ENCODE measurements around the gene RCC2.

Gene RCC2

DNA sequence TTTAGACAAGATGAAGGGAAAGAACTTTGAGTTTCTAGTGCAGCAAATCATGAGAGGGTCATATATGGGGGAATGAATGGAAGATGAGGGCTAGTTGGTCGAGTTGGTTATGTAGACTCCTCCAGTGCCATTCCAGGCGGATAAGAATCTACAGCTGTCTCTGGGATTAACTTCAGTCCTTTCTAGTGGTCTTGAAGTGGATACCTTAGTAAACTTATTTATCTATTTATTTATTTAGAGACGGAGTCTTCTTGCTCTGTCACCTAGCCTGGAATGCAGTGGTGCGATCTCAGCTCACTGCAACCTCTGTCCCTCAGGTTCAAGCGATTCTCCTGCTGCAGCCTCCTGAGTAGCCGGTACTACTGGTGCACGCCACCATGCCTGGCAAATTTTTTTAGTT lies 41.4 kb upstream of the RCC2 start:
- ChIA-PET CTCF (interaction anchor here (1.0 kb wide), 1 partner anchor 153 kb away, joined by 4 read pairs; no protein-coding TSS in a partner anchor), POLR2A (no interaction called here)
- Histone ChIP-seq H3K9me3 (ENCODE audit: control insufficient read depth, insufficient read depth, low read depth, low read length) (no peaks in the 10 kb centered on the region), H3K4me3 (ENCODE audit: low read depth, low read length) (no peak overlapping the region), H3K27ac (ENCODE audit: extremely low read depth, low read depth, low read length) (no peak overlapping the region), H3K36me3 (ENCODE audit: control insufficient read depth in 2 of 2, insufficient read depth in 1 of 2, low read length in 2 of 2) (no peaks in the 10 kb centered on the region), H3K4me1 (ENCODE audit: control insufficient read depth, insufficient read depth, low read length) (no peaks in the 10 kb centered on the region)
- TF ChIP-seq ZNF138 (tag by site-specific recombination; IDR thresholded peaks at IDR 0.05; ENCODE audit: borderline replicate concordance), result no peak
- TF ChIP-seq KLF9 (tag by site-specific recombination; IDR thresholded peaks at IDR 0.05; ENCODE audit: low read depth), result no peak
- TF ChIP-seq, protein P1, sequence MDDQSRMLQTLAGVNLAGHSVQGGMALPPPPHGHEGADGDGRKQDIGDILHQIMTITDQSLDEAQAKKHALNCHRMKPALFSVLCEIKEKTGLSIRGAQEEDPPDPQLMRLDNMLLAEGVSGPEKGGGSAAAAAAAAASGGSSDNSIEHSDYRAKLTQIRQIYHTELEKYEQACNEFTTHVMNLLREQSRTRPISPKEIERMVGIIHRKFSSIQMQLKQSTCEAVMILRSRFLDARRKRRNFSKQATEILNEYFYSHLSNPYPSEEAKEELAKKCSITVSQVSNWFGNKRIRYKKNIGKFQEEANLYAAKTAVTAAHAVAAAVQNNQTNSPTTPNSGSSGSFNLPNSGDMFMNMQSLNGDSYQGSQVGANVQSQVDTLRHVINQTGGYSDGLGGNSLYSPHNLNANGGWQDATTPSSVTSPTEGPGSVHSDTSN (CRISPR knock-in tag; IDR thresholded peaks at IDR 0.05), result no peak
- no peak for TF ChIP-seq KLF10 (tag by site-specific recombination; IDR thresholded peaks at IDR 0.05)
- no peak for TF ChIP-seq ZNF791 (tag by site-specific recombination; IDR thresholded peaks at IDR 0.05)
- TF ChIP-seq ZNF658 (tag by site-specific recombination; IDR thresholded peaks at IDR 0.05), result no peak
- TF ChIP-seq, protein P2, sequence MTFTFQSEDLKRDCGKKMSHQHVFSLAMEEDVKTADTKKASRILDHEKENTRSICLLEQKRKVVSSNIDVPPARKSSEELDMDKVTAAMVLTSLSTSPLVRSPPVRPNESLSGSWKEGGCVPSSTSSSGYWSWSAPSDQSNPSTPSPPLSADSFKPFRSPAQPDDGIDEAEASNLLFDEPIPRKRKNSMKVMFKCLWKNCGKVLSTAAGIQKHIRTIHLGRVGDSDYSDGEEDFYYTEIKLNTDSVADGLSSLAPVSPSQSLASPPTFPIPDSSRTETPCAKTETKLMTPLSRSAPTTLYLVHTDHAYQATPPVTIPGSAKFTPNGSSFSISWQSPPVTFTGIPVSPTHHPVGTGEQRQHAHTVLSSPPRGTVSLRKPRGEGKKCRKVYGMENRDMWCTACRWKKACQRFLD (tag by site-specific recombination; IDR thresholded peaks at IDR 0.05), result no peak
- TF ChIP-seq, protein P3, sequence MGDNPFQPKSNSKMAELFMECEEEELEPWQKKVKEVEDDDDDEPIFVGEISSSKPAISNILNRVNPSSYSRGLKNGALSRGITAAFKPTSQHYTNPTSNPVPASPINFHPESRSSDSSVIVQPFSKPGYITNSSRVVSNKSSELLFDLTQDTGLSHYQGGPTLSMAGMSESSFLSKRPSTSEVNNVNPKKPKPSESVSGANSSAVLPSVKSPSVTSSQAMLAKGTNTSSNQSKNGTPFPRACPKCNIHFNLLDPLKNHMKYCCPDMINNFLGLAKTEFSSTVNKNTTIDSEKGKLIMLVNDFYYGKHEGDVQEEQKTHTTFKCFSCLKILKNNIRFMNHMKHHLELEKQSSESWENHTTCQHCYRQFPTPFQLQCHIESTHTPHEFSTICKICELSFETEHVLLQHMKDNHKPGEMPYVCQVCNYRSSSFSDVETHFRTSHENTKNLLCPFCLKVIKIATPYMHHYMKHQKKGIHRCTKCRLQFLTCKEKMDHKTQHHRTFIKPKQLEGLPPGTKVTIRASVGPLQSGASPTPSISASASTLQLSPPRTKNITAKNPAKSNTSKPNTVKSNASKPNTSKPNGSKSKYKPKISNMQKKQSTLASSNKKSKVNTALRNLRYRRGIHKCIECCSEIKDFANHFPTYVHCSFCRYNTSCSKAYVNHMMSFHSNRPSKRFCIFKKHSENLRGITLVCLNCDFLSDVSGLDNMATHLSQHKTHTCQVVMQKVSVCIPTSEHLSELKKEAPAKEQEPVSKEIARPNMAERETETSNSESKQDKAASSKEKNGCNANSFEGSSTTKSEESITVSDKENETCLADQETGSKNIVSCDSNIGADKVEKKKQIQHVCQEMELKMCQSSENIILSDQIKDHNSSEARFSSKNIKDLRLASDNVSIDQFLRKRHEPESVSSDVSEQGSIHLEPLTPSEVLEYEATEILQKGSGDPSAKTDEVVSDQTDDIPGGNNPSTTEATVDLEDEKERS (tag by site-specific recombination; IDR thresholded peaks at IDR 0.05), result no peak
- TF ChIP-seq BCL11B (tag by site-specific recombination; IDR thresholded peaks at IDR 0.05; ENCODE audit: low read depth), result no peak
- no peak for TF ChIP-seq ZNF169 (tag by site-specific recombination; IDR thresholded peaks at IDR 0.05)
- TF ChIP-seq, protein P4, sequence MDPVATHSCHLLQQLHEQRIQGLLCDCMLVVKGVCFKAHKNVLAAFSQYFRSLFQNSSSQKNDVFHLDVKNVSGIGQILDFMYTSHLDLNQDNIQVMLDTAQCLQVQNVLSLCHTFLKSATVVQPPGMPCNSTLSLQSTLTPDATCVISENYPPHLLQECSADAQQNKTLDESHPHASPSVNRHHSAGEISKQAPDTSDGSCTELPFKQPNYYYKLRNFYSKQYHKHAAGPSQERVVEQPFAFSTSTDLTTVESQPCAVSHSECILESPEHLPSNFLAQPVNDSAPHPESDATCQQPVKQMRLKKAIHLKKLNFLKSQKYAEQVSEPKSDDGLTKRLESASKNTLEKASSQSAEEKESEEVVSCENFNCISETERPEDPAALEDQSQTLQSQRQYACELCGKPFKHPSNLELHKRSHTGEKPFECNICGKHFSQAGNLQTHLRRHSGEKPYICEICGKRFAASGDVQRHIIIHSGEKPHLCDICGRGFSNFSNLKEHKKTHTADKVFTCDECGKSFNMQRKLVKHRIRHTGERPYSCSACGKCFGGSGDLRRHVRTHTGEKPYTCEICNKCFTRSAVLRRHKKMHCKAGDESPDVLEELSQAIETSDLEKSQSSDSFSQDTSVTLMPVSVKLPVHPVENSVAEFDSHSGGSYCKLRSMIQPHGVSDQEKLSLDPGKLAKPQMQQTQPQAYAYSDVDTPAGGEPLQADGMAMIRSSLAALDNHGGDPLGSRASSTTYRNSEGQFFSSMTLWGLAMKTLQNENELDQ (tag by site-specific recombination; IDR thresholded peaks at IDR 0.05; ENCODE audit: low read depth), result no peak
- TF ChIP-seq, protein P5, sequence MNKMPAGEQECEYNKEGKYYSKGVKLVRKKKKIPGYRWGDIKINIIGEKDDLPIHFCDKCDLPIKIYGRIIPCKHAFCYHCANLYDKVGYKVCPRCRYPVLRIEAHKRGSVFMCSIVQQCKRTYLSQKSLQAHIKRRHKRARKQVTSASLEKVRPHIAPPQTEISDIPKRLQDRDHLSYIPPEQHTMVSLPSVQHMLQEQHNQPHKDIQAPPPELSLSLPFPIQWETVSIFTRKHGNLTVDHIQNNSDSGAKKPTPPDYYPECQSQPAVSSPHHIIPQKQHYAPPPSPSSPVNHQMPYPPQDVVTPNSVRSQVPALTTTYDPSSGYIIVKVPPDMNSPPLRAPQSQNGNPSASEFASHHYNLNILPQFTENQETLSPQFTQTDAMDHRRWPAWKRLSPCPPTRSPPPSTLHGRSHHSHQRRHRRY (tag by site-specific recombination; IDR thresholded peaks at IDR 0.05), result no peak
- TF ChIP-seq, protein P6, sequence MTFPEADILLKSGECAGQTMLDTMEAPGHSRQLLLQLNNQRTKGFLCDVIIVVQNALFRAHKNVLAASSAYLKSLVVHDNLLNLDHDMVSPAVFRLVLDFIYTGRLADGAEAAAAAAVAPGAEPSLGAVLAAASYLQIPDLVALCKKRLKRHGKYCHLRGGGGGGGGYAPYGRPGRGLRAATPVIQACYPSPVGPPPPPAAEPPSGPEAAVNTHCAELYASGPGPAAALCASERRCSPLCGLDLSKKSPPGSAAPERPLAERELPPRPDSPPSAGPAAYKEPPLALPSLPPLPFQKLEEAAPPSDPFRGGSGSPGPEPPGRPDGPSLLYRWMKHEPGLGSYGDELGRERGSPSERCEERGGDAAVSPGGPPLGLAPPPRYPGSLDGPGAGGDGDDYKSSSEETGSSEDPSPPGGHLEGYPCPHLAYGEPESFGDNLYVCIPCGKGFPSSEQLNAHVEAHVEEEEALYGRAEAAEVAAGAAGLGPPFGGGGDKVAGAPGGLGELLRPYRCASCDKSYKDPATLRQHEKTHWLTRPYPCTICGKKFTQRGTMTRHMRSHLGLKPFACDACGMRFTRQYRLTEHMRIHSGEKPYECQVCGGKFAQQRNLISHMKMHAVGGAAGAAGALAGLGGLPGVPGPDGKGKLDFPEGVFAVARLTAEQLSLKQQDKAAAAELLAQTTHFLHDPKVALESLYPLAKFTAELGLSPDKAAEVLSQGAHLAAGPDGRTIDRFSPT (tag by site-specific recombination; IDR thresholded peaks at IDR 0.05), result no peak
- TF ChIP-seq ZXDB (tag by site-specific recombination; IDR thresholded peaks at IDR 0.05), result no peak
- TF ChIP-seq, protein P7, sequence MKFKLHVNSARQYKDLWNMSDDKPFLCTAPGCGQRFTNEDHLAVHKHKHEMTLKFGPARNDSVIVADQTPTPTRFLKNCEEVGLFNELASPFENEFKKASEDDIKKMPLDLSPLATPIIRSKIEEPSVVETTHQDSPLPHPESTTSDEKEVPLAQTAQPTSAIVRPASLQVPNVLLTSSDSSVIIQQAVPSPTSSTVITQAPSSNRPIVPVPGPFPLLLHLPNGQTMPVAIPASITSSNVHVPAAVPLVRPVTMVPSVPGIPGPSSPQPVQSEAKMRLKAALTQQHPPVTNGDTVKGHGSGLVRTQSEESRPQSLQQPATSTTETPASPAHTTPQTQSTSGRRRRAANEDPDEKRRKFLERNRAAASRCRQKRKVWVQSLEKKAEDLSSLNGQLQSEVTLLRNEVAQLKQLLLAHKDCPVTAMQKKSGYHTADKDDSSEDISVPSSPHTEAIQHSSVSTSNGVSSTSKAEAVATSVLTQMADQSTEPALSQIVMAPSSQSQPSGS (tag by site-specific recombination; IDR thresholded peaks at IDR 0.05; ENCODE audit: low read depth), result no peak
- TF ChIP-seq, protein P8, sequence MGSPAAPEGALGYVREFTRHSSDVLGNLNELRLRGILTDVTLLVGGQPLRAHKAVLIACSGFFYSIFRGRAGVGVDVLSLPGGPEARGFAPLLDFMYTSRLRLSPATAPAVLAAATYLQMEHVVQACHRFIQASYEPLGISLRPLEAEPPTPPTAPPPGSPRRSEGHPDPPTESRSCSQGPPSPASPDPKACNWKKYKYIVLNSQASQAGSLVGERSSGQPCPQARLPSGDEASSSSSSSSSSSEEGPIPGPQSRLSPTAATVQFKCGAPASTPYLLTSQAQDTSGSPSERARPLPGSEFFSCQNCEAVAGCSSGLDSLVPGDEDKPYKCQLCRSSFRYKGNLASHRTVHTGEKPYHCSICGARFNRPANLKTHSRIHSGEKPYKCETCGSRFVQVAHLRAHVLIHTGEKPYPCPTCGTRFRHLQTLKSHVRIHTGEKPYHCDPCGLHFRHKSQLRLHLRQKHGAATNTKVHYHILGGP (tag by site-specific recombination; IDR thresholded peaks at IDR 0.05), result no peak

Measured in HEK293 (cell line).